Stimulated activated naive CD8-positive, alpha-beta T cell treated with anti-CD3 and anti-CD28 coated beads, Interleukin-15, Interleukin-2, amounts not matched to agents 100 U/mL and 50 U/mL, for 24 hours (primary cell): ENCODE measurements around the gene SNCG.

Source experiments
- ATAC-seq: fragments of 150-1000 bp; cut with Tn5 transposase; one replicate; pipeline ENCODE4 v1.10.0; 2021
- DNase-seq: peaks from one replicate; pipeline ENCODE4 v3.0.0; 2021

The SNCG gene

DNA sequence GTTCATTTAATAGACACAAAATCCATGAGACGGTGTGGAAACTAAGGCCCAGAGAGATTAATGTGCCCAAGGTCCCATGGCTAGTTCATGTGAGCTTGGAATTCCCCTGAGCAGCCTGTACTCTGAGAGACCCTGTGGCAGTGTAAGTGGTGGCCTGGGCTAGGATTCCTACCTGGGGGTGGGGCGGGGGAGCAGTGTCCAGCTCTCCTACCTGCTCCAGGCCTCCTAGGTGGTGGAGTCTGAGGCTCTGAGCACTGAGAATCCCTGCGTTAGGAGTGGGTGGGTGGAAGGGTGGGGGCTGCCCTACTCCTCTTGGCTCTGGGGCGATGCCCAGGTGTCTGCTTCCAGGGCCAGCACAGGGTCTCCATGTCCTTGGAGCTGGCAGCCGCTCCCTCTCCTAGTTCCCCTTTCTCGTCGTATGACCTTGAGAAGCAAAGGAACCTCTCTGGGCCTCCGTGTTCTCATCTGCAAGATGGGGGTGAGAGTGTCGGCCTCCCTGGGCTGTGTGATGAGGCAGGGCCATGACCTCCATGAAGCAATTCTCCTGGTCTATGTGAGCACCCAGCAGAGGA, 2.5 kb downstream of the SNCG start:
- DNase-seq: no peak
- no peak for ATAC-seq

DNA sequence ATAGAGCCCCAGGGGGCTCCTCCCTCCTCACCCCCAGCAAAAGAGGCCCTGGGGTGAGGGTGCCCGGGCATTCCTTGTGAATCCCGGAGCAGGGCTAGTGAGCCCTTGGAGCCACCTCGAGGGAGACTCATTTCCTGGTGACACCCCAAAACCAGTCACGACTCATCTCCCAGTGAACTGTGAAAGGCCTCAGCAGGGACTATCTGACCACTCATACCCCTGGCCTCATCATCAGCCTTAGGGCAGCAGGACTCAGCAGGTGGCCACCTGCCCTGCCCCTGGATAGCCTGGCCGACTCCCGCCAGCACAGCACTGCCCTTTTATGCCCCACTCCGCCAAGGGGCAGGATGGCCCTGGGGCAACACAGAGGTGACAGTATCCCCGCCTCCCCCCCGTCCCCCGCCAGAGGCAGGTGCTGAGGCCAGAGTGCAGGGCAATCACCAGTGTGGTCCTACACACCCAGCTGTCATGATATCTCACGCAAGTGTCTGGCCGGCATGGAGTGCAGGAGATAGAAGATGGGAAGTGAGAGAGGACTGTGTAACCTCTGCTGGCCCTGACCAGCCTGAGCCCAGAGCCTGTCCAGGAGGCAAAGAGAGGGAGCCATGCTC, 3.2 kb downstream of the SNCG start:
- no peak for DNase-seq
- ATAC-seq: no peak

DNA sequence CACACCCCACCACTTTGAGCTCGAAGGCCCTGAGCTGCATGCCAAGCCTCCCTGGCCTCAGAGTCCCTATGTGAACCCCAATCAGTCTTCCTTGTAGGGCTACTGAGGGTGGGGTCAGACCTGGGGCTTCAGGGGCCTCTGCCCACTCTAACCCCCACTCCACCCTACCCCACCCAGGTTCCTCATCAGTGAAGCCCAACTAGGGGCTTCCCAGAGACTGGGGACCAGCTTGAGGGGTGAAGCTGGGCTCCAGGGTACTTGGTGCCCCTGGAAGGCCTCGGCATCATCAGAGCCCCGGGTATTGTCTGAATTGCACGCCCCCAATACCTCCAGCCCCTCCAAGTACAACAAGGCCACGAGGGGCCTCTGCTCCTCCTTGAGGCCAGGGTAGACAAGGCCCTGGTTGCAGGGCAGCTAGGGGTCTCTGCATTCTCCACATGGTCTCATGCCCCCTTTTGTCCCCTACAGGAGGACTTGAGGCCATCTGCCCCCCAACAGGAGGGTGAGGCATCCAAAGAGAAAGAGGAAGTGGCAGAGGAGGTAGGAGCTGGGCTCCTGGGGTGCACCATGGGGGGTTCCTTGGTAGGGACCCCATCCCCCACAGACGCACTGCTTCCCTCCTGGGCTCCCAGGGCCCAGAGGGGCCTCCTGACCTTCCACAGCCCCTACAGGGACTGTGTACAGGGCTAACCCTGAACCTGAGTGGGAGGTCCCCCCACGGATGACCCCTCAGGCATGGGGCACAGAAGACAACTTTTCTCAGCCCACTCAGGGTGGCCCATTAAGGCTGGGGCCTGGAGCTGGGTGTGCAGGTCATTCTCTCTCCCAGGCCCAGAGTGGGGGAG, 4.0 kb downstream of the SNCG start:
- DNase-seq: no peak
- ATAC-seq: no peak

DNA sequence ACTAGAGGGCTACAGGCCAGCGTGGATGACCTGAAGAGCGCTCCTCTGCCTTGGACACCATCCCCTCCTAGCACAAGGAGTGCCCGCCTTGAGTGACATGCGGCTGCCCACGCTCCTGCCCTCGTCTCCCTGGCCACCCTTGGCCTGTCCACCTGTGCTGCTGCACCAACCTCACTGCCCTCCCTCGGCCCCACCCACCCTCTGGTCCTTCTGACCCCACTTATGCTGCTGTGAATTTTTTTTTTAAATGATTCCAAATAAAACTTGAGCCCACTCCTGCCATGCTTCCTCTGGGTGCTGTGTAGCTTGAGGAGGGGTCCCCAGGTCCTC, 4.5 kb downstream of the SNCG start:
- no peak for ATAC-seq
- no peak for DNase-seq

DNA sequence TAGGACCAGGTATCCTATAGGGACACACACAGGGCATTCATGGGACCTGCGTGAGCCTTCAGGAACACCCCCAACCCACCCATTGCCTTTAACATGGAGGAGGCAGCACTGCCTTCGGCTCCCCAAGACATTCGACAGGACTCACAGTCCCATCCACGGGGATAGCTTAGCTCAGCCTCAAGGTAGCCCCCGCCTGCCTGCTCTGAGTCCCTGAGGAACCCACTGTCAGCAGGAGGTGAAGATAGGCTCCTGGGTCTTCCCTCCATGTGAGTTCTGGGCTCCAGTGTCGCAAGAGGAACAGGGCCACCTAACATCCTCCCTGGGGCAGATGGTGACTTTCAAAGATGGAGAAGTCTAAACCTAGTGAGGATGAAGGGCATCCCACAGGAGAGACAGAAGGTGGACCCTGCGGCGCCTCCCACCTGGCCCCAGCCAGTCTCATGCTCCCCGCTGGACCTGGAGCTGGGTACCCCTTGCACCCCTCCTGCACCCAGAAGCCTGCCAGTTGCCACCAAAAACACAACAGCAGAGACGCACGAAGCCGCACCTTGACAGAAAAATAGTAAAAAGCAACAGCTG, 5.0 kb downstream of the SNCG start:
- ATAC-seq (no peak), DNase-seq (no peak)

DNA sequence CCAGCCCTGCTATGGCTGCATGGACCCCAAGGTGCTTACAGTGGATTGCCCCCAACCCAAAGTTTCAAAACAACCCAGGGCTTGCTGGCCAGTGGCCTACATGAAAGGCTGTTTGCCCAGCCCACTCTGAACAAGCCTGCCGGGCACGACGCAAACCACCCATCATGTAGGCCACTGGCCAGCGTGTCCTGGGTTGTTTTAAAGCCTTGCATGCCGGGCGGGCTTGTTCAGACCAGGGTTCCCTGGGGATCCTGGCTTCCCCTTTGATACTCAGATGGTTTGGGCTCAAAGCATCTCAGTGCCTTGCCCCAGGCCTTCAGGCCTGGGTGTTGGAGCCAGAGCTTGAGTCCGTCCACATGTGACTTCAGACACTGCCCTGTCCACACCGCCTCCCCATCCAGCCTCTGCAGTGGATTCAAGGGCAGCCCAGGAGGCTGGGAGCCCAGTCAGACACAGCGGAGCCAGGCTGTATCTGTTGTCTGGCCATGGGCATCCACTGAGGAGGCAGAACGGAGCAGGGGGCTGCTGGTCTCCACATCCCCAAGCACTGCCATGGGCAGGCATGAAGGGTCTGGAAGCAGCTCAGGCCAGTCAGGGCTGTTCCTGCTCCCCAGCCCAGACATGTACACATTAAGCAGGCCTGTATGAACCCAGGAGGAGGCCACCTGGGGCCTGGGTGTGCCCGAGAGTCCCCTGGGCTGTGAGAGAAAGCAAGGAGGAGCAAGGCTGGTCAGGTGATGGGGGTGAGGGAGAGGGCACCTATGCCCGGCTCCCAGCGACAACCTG, 5.9 kb downstream of the SNCG start:
- no peak for DNase-seq

DNA sequence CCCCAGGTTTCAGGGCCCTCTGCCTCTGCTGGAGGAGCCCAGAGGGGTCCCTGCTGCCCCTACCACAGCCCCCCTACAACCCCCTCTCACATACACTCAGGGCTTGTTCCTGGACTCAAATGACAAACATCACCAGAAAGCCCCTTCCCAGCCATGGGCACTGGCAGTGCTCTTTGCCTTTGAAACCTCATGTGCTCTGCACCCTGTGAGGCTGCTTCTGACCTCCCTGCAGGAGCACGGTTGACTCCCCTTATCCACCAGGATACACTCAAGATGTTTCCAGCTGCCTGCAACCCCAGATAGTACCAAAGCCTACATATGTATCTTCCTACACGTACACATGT, 6.4 kb downstream of the SNCG start:
- ATAC-seq (no peak), DNase-seq (no peak)

More for the DNA sequence above, 5.9 kb downstream of the SNCG start:
- ATAC-seq: no peak

DNA sequence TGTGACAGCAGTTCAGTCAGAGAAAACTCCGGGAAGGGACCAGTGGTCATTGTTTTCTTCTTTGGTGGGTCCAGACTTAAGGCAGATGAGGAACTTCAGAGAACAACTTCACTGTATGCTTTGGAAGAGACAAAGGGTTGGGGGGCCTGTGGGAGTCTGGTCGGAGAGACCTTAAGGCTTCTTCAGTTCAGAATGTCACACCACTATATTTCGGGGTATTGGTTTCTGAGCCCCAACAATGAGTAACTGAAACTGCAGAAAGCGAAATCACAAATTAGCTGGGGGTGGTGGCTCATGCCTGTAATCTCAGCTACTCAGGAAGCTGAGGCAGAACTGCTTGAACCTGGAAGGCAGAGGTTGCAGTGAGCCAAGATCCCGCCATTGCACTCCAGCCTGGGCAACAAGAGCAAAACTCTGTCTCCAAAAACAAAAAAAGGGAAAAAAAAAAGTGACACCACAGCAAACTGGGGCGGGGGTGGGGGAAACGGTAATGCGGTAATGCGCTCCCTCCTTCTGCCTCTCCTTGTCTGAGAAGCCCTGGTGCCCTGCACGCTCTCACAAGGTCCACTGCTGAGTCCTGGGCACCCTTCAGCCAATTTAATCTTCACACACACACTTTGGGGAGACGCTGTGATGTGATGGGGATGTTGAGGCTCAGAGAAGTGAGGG, 7.7 kb downstream of the SNCG start:
- DNase-seq: no peak
- ATAC-seq: peak; percentile 21

DNA sequence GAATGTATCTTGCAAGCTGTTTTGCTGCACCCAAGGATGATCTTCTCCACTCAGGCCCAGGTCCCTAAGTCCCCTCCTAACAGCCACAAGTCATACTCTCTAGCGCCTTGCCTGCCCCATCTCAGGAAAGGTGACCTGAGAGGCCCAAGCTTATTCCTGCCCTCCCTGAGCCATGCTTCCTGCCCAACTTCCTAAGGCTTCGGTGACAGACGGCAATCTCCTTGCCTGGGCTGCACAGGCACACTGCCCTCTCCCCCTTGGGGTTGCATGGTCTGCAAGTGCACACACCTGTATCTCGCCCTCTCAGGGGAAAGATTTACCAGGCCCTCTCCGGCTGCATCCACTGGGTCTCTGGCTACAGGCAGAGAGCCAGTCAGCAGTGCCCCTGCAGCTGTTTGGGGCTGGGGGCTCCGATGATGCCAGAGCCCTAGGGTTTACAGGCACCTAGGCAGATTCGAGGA, 9.1 kb downstream of the SNCG start:
- DNase-seq: no peak
- no peak for ATAC-seq

DNA sequence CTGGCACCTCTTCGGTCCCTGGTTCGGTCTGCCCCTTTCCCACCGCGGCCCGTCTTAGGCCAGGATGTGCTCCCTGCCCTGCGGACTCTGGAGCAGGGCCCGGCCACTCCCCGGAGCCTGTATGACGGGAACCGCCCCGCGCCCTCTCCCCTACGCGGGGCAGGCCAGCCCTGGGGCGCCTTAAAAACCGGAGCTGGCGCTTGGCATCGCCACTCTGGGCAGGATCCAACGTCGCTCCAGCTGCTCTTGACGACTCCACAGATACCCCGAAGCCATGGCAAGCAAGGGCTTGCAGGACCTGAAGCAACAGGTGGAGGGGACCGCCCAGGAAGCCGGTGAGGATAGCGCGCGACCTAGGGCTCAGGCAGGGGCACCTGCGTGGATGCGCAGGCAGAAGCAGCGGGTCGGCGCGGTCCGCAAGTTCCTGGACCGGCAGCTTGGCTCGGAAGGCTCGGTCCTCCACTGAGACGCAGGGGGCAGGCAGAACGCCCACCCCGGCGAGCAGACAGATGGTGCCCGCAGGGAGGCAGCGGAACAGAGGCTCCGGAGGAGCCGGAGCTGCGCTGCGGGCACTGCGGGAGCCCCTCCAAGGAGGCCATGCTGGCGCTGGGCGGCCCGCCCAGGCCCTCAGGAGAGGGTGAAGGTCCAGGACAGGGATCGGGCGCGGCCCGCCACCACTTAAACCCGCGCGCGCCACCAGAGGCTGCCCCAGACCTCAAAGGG, 10.0 kb downstream of the SNCG start, which contains the start of gene ADIRF:
ADIRF (plus strand) TSS at position 212 of the 723 bp plus-strand sequence; CDS start at position 275, 63 bp downstream.
- ATAC-seq (no peak), DNase-seq (no peak)

DNA sequence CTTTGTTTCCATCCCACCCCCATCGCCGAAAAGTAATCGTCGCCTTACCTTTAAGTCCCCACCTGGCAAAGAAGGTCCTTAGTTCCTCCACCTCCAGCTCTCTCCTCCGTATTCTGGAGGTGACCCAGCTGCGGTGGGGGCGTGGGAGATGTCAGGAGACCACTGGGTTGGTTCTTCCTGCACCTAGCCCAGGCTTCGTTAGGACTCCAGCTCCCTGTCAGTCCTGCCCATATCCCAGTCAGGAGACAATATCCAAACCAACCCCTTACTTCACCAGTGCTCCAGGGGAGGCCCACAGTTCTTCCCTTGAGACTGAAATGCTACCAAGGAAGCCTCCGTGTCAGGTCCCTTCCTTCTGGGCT, 10.6 kb downstream of the SNCG start:
- DNase-seq (no peak), ATAC-seq (no peak)

DNA sequence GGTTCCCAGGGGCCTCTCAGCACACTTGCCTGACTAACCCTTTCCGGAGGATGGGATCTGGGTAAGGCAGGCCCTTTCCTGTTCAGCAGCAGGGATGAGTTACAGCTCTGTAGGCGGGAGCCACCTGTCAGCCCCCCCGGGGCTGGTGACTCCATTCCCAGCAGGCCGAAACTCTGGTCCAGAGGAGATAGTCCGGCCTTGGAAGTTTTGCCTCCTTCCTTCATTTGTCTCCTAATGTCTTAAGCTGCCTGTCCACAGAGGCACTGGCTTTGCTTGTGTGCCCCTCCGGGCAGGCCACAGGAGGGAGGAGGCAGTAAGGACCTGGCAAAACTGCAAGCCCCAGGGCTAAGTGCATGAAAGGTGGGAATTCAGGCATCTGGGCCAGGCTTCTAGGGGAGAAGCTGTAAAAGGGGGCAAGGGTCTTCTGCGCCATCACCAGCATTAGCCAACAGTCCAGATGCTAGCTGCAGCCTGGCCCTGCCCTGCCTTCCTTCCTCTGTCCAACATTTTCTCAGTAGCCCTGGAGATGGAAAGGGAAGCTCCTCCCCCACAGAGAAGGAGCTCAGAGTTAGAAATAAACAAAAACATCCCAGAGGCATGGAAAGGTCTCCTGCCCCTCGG, 11.1 kb downstream of the SNCG start:
- ATAC-seq: no peak
- no peak for DNase-seq

DNA sequence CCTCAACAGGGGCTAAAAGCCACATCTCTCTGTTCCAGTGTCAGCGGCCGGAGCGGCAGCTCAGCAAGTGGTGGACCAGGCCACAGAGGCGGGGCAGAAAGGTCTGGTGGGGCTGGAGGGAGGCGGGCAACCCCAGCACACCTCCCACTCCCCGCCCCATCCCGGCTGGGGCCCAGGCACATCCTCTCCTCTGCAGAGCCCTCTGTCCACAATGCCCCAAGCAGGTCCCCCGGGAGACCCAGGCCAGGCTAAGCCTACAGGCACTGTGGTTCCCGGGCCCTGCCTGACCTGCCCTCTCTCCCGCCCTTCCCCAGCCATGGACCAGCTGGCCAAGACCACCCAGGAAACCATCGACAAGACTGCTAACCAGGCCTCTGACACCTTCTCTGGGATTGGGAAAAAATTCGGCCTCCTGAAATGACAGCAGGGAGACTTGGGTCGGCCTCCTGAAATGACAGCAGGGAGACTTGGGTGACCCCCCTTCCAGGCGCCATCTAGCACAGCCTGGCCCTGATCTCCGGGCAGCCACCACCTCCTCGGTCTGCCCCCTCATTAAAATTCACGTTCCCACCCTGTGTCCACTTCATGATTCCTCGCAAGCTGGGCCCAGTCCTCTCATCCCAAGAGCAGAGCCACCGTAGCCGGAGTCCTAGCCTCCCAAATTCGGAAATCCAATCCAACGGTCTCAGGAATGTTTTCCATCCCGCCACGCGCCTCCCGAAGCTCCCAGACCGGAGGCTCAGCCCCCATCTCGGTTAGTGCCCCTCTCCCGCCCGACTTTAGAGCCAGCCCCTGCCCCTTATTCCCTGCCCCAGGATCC, 12.0 kb downstream of the SNCG start:
- DNase-seq: no peak
- ATAC-seq: no peak

DNA sequence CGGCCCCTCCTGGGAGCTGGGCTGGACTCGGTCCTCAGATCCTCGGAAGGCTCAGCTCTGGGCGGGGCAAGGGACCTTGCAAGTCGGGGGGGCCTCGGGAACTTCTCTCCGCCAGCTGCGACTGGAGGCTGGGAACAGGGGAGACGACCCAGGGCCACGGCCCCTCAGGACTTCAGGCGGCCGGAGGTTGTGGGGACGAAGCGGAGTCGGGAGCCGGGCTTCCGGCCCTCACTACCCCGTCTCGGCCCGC, 12.5 kb downstream of the SNCG start:
- no peak for ATAC-seq
- no peak for DNase-seq

DNA sequence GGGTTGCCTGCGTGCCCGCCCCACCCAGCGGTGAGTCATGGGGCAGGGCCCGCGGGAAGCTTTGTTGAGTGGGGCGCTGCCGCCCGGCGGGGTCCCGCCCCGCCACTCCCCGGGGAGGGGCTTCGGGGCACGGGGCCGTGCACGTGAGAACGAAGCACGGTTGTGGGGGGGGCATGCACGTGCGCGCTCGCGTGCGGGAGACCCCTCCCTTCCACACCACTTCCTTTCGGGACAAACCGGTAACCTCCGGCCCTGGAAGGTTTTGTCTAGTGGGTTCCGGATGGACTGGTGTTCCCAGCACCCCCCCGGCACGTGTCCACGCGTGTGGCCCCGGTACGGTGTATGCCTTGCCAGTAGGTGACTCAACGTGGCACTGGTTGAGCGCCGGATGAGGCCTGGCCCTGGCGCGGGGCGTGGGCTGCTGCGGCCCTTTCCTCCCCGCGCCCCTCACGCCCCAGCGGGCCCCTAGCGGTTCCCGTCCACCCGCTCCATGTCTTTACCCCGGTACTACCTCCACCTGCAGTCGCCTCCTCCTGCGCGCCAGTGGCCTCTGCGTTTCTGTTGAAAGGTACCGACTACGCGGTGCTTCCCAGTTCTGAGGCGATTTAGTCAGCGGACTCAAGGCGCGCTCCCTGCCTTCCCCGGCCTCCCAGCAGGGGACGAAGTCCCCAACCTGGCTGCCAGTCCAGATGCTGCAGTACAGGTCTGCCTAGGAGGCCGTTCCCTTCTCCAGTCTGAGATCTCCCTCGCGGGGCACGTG, 13.0 kb downstream of the SNCG start:
- DNase-seq: peak; percentile 83
- ATAC-seq: peak; percentile 80

DNA sequence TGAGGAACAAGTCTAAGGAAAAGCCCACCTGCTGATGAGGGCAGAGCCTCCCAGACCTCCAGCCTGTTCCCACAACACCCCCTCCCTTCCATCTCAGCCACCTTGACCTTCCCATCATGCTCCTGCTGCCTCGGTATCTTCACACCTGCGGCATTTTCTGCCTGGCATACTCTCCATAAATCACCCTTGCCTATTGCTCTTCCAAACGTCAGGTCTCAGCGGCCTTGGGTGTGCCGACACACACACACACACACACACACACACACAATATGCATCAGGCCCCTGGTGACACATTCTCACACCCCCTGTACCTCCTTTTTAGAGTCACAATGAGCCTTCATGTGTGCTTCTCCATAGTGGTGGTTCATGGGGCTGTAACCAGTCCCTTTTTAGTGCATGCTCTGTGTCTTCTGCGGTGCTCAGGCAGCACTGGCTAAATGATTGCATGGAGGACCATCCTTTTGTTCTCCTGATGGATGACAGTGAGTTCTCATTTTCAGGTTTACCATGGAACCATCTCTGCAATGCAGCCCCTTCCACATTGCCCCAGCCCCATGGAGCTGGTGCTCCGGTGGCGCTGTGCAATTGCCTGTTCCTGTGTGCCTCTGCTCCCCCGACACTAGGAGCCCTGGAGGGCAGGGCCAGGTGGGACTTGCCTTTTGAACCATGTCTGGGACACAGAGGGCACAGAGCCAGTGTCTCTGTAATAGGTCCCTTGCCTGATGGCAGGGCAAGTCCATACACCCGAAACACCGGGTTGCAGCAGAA, 14.4 kb downstream of the SNCG start:
- ATAC-seq (no peak), DNase-seq (no peak)

DNA sequence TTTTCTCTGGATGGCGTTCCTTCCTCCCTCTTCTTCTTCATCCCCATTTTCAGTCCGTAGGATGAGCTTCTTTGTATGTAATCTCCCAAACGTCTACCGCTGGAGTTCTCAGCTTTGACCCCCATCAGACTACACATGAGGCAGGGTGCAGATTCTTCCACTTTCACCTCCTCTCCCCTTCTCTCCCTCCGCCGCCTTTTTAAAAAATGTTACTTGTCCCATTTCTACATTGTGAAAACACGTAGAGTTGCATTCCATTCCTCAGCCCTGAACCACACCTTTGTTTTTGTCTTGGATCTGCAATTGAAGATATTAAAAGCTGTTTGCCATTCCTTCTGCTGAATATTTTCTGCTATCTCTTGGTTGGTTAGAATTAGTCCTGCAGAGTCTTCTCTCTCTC, 16.1 kb downstream of the SNCG start:
- ATAC-seq: no peak
- no peak for DNase-seq

DNA sequence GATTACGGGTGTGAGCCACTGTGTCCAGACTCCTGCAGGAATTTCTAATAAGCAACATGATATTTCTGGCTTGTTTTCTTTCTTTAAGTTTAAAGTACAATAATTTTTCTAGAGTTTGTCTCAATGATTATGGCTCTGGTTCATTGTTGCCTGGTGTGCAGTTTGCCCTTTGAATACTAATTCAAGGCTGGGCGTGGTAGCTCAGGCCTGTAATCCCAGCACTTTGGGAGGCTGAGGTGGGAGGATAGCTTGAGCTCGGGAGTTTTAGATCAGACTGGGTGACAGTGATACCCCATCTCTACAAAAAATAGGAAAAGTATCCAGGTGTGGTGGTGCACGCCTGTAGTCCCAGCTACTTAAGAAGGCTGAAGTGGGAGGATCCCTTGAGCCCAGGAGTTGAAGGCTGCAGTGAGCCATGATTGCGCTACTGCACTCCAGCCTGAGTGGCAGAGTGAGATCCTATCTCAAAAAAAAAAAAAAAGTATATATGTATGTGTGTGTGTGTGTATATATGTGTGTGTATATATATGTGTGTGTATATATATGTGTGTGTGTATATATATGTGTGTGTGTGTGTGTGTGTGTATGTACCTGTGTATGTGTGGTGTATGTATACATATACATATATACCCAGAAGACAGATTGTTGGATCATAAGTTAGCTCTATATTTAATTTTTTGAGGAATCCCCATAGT, 18.1 kb downstream of the SNCG start:
- DNase-seq (no peak), ATAC-seq (no peak)
